Pancreas (tissue), 10 donors: Measurements from ENCODE around the gene DNAH2. TPM values are rescaled to one million over a fixed set of nuclear protein-coding genes. Genes with fewer than 3 reads are reported as not detected.

Source experiments
- ATAC-seq, 4 donors: fragments of 200-7000 bp; cut with Tn5 transposase; one replicate each; pipeline versions ENCODE4 v1.8.0 to v1.9.1; 2020; ENCODE audit warnings: mild to moderate bottlenecking in 4 of 4, moderate library complexity in 4 of 4
- DNase-seq, 6 donors: peaks; one replicate each; pipeline ENCODE4 v3.0.0-alpha.2; 2020
- FAIRE-seq: peaks from 2 replicates; lab custom pipeline; 2012; peaks lifted over from hg19 to GRCh38; lab: Jason Lieb, UNC
- H3K27ac ChIP-seq, 4 donors: fragments of 200-600 bp; sonication (generic); 1 replicate in 3 of 4; 2 replicates in 1 of 4; pipeline versions ENCODE4 v1.5.0 to v1.8.0; 2020
- H3K27me3 ChIP-seq, 4 donors: fragments of 200-600 bp; one replicate each; pipeline ENCODE4 v1.8.0; 2021
- H3K36me3 ChIP-seq, 3 donors: fragments of 200-600 bp; sonication (generic) in 1 of 3; one replicate each; pipeline versions ENCODE4 v1.5.0 to v1.8.0; 2020 to 2021
- H3K4me1 ChIP-seq, 3 donors: fragments of 200-600 bp; one replicate each; pipeline ENCODE4 v1.8.0; 2021
- H3K4me3 ChIP-seq, 4 donors: fragments of 200-600 bp; sonication (generic) in 2 of 4; one replicate each; pipeline versions ENCODE4 v1.5.0 to v1.8.0; 2020 to 2021
- H3K9me3 ChIP-seq, 4 donors: fragments of 200-600 bp; one replicate each; pipeline ENCODE4 v1.8.0; 2021
- WGBS, 2 donors: extraction: QIAGEN DNeasy Blood & Tissue Kit; methylation state at CpG; one replicate each; pipeline ENCODE4 v1.1.7; 2013; 5-methylcytosine and 5-hydroxymethylcytosine counted together
- intact Hi-C, 3 donors: fragments of 100-400 bp; cut with DNase I; formaldehyde crosslinking; loops; one replicate each; pipeline versions ENCODE4 v1.11.1 to v1.14.2; 2022
- polyA plus RNA-seq, 2 donors: library from polyadenylated mRNA; stranded (reverse); fragments of 200-250 nt; gene quantifications; one replicate each; pipeline ENCODE4 v1.2.3, GENCODE V29; 2013
- total RNA-seq, 6 donors: library from RNA; stranded (reverse); fragmentation: NEBNext Ultra II Directional in 4 of 6; extraction: Animal tissue kit (Norgen Biotek cat#: 25700) in 4 of 6; gene quantifications; one replicate each; pipeline versions ENCODE4 v1.2.1 to v1.2.4, GENCODE V29; 2021 to 2023
- TF ChIP-seq, protein P1 (sequence below), 4 donors: fragments of 200-600 bp; sonication (generic) in 3 of 4; IDR thresholded peaks; one replicate each; pipeline versions ENCODE4 v1.5.0 to v1.8.0; 2021; ENCODE audit warnings: antibody characterized with exemption in 4 of 4
- donor health status: healthy with polysubstance abuse.
- donor health status: DM: no; HTN: no; CAD: no; lungs with moderate emphysema.
- donor health status: DM: no; HTN: no; CAD: no.
- donor health status: control.
- donor health status: control.
- donor health status: Bipolar disorder and iron deficiency.
- donor health status: DM: yes; HTN: yes; CAD: no.
- donor health status: DM: no; HTN: no; CAD: no.
- donor health status: DM: no; HTN: no; CAD: no.
- donor health status: DM: yes; HTN: yes; CAD: no.

Gene DNAH2
- total and polyA plus RNA-seq, 8 donors = 0.09 to 0.52 (median 0.24) TPM

DNA sequence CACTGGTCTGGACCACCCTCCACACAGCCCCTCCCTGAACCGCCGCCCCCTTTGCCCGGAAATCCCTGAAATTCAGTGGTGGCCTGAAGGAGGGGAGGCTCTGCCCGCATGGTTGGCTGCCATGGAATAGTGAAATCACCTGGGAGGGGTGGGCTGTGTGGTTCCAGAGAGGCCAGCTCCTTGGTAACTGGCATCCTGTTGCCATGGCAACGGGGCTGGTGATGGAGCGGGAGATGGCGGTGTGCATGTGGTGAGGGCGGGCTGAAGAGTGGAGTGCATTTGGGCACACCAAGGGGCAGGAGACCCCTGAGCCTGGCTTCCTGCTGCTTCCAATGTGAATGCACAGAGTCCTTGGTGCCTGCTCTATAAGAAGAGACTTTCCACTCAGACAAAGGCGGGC, 10.1 kb upstream of the DNAH2 start:
- ATAC-seq = no peak
- Histone ChIP-seq H3K36me3 (no peaks in the 10 kb centered on the region), H3K27me3 (peaks cover 0 to 12% (median 0%) of the 10 kb centered on the region in 4 donors), H3K4me3 (no peak overlapping the region), H3K9me3 (no peaks in the 10 kb centered on the region), H3K27ac (no peak overlapping the region), H3K4me1 (no peaks in the 10 kb centered on the region)
- TF ChIP-seq, protein P1, sequence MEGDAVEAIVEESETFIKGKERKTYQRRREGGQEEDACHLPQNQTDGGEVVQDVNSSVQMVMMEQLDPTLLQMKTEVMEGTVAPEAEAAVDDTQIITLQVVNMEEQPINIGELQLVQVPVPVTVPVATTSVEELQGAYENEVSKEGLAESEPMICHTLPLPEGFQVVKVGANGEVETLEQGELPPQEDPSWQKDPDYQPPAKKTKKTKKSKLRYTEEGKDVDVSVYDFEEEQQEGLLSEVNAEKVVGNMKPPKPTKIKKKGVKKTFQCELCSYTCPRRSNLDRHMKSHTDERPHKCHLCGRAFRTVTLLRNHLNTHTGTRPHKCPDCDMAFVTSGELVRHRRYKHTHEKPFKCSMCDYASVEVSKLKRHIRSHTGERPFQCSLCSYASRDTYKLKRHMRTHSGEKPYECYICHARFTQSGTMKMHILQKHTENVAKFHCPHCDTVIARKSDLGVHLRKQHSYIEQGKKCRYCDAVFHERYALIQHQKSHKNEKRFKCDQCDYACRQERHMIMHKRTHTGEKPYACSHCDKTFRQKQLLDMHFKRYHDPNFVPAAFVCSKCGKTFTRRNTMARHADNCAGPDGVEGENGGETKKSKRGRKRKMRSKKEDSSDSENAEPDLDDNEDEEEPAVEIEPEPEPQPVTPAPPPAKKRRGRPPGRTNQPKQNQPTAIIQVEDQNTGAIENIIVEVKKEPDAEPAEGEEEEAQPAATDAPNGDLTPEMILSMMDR (IDR thresholded peaks at IDR 0.05) = no peak
- FAIRE-seq = no peak
- WGBS, 2 donors = 74 to 80% methylated on average over 9 of the region's 9 CpGs
- intact Hi-C loops = no loop called here
- no peak for DNase-seq

DNA sequence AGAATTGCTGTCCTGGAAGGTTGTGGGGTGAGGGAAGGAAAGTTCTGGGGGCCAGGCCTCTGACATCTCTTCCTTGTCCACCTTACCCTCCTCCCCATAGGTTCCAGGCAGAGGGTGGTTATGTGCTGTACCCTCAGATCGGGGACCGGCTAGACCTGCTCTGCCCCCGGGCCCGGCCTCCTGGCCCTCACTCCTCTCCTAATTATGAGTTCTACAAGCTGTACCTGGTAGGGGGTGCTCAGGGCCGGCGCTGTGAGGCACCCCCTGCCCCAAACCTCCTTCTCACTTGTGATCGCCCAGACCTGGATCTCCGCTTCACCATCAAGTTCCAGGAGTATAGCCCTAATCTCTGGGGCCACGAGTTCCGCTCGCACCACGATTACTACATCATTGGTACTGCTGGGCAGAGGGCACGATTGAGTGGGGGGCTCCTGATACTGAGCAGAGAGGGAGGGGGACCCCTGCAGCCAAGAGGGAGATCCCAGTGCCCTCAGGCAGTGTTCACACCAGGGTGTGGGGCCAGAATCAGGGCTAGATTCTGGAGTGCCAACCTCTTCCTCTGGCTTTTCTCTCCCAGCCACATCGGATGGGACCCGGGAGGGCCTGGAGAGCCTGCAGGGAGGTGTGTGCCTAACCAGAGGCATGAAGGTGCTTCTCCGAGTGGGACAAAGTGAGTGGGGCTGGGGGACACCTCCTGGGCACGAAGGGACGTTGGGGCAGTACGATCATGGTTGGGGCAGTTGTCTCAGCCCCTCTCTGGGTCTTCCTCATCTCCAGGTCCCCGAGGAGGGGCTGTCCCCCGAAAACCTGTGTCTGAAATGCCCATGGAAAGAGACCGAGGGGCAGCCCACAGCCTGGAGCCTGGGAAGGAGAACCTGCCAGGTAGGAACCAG, 9.4 kb upstream of the DNAH2 start:
- FAIRE-seq = no peak
- peak in 1 of 6 donors; percentile 30 for DNase-seq
- intact Hi-C loops = no loop called here
- WGBS, 2 donors = 66 to 75% methylated on average over 22 of the region's 22 CpGs
- TF ChIP-seq, protein P1 (IDR thresholded peaks at IDR 0.05) = no peak
- ATAC-seq = no peak
- H3K4me1 ChIP-seq = no peaks in the 10 kb centered on the region
- no peak overlapping the region for H3K27ac ChIP-seq
- no peaks in the 10 kb centered on the region for H3K9me3 ChIP-seq
- H3K4me3 ChIP-seq = no peak overlapping the region
- no peaks in the 10 kb centered on the region for H3K36me3 ChIP-seq
- peaks cover 0 to 12% (median 0%) of the 10 kb centered on the region in 4 donors for H3K27me3 ChIP-seq

DNA sequence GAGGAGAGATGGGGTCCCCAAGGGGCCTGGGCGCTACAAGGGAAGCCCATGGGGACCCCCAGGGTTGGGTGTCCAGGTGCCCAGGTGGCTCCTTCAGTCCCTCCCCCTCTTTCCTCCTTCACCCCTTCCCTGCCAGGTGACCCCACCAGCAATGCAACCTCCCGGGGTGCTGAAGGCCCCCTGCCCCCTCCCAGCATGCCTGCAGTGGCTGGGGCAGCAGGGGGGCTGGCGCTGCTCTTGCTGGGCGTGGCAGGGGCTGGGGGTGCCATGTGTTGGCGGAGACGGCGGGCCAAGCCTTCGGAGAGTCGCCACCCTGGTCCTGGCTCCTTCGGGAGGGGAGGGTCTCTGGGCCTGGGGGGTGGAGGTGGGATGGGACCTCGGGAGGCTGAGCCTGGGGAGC, 8.5 kb upstream of the DNAH2 start:
- WGBS, 2 donors = 71 to 72% methylated on average over 11 of the region's 11 CpGs
- ATAC-seq = no peak
- TF ChIP-seq, protein P1 (IDR thresholded peaks at IDR 0.05) = no peak
- H3K4me3 ChIP-seq = no peak overlapping the region
- no peaks in the 10 kb centered on the region for H3K4me1 ChIP-seq
- FAIRE-seq = no peak
- H3K27me3 ChIP-seq = peaks cover 0 to 12% (median 0%) of the 10 kb centered on the region in 4 donors
- no peaks in the 10 kb centered on the region for H3K36me3 ChIP-seq
- no peak for DNase-seq
- intact Hi-C loops = no loop called here
- H3K27ac ChIP-seq = no peak overlapping the region
- no peaks in the 10 kb centered on the region for H3K9me3 ChIP-seq

DNA sequence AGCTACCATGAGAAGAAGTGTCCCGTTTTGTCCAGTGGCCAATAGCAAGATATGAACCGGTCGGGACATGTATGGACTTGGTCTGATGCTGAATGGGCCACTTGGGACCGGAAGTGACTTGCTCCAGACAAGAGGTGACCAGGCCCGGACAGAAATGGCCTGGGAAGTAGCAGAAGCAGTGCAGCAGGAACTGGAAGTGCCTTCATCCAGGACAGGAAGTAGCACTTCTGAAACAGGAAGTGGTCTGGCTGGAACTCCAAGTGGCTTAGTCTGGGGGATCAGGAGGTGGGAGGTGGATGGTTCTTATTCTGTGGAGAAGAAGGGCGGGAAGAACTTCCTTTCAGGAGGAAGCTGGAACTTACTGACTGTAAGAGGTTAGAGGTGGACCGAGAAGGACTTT, 7.2 kb upstream of the DNAH2 start:
- Histone ChIP-seq H3K4me1 (no peaks in the 10 kb centered on the region), H3K9me3 (no peaks in the 10 kb centered on the region), H3K27ac (no peak overlapping the region), H3K36me3 (no peaks in the 10 kb centered on the region), H3K4me3 (no peak overlapping the region), H3K27me3 (peaks cover 0 to 10% (median 0%) of the 10 kb centered on the region in 4 donors)
- FAIRE-seq (no peak), ATAC-seq (no peak), DNase-seq (no peak)
- WGBS, 2 donors = 77 to 82% methylated on average over 7 of the region's 7 CpGs
- TF ChIP-seq, protein P1 (IDR thresholded peaks at IDR 0.05) = no peak
- intact Hi-C loops = no loop called here
